HG02852 (cell line): ENCODE results near the gene DACH1.

Experiments used
- ATAC-seq: cut with Tn5 transposase; IDR thresholded peaks from one replicate; pipeline ENCODE4 v1.9.1; 2021; ENCODE audit warnings: mild to moderate bottlenecking, moderate library complexity; ENCODE audit not compliant: unreplicated experiment

DACH1 gene

GRCh38 chr13:71830736-71831135 lies 36.3 kb downstream of the DACH1 start:
- no peak for ATAC-seq

DNA sequence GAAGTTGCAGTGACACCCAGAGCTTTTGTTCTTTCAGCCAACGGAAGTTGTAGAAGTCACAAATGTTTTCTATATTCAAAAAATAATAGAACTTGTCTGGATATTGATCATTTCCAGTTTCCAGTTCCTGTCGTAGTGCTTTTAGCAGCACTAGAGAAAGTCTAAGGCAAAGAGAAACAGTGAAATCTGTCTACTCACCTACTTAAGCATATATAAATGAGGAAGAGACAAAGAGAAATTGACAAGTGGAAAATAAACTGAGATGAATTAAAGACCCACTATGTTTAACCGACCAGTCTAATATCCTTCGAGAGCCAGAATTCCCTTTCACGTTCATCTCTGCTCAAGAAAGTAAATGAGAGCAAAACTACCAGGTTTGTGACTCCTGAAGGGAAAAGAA lies 36.7 kb downstream of the DACH1 start:
- no peak for ATAC-seq

DNA sequence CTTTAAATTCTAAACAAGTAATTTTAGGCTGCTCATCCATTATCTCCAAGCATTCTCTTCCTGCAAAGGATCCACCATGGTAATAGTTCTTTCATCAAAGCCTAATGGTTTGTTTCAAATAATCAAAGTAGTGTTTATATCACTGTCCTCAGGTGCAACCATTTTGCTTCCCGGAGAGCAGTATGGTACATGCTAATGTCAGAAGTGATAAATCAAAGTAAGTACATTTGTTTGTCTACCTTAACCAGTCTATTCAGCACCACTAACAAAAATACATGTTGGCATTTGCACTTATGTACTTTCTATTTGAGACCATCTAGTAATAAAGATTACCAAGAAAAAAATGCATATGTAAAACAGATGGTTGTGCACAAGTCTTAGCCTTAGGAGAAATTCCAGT lies 37.5 kb downstream of the DACH1 start:
- no peak for ATAC-seq

DNA sequence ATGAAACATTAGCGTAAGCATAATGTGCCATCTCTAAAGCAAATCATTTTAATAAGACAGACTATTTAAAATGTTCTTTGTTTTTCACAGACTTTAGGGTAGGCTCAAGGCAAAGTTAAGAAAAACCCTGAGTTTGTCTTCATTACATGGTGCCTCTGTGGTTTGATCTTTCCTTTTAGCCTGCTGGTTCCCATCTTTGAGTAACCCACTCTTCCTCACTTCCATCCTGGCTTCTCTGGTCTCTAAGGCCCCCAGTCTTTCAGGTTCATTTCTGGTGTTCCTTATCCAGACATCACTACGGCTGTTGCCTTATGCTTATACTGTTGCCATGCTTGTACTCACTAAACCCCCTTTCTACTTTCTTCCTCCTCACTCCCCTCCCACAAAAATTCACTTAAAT lies 38.4 kb downstream of the DACH1 start:
- no peak for ATAC-seq

- no peak for ATAC-seq
Observed at GRCh38 chr13:71828117-71828516, 38.9 kb downstream of the DACH1 start.

DNA sequence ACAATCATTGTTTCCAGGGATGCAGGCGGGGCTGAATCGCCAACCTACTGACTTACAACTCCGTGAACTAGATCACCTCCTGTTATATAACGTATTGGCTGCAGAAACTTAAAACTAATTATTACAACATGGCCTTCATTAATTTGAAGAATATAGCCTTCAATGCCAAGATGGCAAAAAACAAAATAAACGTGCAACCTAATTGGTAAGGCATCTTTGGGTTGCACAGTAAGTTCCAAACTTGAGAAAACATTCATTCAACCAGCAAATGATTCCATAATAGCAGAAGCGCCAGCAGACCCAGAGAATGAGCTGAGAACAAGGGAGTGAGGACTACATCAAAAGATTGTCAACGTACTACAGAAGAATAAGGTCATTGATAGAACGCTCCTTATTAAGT lies 39.8 kb downstream of the DACH1 start:
- ATAC-seq = no peak

DNA sequence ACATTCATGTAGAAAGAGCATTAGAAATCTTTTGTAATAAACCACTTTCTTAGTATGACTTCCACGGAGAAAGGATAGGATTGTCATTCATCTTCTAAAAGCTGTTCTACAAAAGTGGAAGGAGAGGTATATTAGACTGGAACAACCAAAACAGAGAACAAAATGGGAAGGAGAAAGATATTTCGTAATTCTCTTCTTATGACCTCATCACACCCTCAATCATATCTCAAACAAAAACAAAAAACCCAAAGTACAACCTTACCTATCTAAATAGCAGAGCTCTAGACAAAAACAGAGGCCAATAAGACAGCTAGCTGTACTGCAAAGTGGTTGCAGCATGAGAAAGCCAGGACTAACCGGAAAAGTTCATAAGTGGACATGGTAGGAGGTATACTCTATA lies 46.3 kb downstream of the DACH1 start:
- no peak for ATAC-seq

GRCh38 chr13:71817335-71817734 lies 49.7 kb downstream of the DACH1 start:
- ATAC-seq = no peak

DNA sequence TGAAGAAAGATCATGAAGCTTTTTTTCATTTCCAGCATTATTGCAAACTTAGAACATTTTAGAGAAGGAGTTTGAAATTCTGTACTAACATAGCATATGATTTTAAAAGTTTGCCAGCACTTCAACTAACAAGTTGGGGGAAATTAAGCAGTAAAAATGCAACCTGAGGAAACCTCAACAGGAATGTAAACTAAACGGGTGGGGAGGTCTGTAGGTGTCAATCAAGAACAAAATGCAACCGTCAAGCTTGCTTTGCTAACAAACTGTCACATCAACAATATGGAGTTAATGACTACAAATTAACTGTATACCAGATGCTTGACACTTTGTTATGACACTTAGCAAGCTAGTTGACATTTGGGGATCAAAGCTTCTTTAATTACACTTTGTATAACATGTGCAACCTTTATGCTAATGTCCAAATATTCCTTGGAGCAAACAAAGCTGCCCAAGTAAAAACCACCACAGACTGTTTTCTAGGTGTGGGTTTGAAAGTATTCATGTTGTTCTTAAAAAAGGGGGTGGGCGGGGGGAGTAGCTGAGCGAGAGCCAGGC lies 52.1 kb downstream of the DACH1 start:
- no peak for ATAC-seq

DNA sequence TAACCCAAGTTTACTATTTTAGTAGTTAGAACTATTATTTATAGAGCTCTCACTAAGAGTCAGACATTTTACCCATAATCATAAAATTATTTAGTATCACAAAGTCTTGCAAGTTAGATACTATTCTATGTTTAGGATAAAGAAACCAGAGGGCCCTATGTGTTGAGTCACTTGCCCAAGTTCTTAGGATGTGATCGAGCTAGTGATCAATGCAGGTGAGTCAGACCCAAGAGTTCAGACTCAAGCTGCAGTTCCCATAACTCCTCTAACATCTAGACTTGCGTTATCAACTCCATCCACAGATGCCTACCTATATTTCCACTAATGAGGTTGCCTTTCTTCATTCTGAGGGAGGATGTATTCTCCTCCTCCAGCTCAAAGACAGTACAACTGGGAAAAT lies 53.8 kb downstream of the DACH1 start:
- ATAC-seq = no peak

DNA sequence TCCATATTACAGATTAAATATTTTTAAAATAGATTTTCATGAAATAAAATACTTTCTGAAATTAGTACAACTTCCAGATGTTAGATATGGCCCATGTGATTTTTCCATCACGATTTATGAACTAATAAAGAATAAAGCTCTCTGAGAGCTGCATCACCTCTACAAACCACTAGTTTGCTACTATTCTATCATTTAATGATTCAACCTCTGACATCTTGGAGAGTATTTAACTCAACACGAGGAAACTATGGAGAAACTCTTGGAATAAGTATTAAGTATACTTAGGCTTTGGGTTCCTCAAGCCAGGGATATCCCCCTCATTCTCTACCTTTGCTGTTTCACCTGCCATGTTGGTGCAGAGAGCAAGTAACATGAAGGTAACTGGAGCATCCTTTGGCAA lies 55.7 kb downstream of the DACH1 start:
- no peak for ATAC-seq

- ATAC-seq = no peak
Observed at GRCh38 chr13:71808708-71809107, 58.3 kb downstream of the DACH1 start.

DNA sequence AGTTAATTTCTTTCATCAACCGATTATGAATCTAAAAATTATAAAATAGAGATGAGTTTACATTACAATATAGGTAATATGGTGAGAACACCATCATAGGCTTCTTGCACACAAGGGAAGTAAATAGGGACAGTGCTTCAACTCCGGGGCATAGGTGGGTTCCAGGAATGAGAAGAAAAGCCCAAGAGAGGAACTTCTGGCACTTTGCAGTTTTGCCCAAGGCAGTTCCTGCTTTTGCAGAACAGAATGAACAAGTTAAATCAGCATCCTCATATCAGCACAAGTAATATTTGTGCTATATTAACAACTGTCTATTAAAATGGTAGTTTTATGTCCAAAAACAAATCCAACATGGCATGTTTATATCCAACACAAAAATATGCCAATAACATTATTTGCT lies 60.1 kb downstream of the DACH1 start:
- ATAC-seq = no peak

DNA sequence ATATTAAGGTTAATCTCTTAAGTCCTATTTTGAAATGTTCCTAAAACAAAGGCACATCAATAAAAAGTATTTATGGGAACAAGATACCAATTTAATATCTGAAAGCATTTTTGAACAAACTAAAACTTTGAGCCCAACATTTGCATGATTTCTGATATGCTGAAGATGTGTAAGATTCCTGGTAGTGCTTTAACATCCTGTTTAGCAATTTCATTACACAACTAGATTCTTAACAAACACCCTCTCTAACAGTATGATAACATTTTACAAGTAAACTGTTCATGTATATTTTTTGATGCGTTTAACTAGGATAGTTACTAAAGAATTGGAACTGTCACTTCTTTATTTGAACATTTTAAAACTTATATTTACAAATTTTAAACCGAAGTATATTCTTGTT lies 63.9 kb downstream of the DACH1 start:
- ATAC-seq = no peak

DNA sequence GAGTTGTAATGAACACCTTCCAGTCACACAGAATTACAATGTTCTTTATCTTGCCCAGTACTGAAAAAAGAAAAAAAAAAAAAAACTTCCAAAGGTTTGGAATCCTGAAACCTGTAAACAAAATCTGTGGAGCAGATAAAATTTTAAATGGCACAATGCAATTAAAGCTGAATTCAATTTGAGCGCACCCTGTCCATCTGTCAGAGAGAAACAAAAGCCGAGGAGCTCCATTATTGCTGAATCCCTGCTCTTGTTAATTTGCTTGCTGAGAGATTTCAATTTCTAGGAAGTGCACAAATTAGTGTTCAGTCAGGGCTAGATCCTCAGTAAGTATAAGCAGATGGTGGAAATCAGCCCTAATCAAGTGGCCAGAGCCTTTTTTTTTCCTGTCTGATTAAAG lies 65.2 kb downstream of the DACH1 start:
- ATAC-seq = no peak

DNA sequence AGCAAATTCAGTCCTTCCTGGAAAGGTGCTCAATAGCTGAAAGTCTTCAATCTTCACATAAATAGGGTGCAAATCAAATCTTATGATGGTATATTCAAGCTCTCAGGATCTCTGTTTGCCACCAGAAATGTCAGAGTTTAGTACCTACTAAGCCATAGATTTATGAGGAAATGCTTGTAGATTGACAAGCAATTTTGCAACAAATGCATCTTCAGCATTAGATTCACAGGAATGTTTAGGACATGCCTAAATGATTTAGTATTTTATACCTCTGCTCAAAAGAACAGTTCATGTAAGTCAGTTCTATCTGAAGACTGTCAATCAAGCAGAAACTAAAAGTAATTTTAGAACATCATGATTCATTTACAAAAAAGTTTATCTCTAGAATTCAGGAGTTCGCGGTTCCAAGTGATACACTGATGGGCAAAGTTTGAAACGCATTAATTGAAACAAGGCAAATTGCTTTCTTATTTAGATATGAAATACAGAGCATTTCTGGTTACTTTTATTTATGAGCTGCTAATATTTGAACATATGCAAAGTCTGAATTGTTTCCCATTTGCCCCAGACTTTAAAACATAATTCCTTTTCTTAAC lies 65.7 kb downstream of the DACH1 start:
- ATAC-seq = no peak

DNA sequence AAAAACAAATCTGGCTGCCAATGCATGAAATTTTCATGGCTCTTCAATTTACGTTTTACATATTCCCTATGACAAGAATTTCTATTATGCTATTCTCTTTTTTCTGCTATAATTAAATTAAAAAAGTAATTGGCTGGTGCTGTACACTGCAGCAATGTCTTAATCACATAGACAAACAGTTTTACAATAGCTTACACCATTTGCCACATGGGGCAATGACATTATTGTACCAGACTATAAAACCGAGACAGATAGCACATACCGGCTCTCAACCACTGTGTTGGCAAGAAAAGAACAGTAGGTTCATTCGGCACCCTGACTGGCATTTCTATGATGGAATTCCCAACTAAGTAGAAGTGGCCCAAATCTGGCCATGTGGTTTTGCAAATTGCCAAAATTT lies 67.7 kb downstream of the DACH1 start:
- no peak for ATAC-seq

GRCh38 chr13:71798707-71799106 lies 68.3 kb downstream of the DACH1 start:
- no peak for ATAC-seq

- ATAC-seq = no peak
Observed at GRCh38 chr13:71797517-71797916, 69.5 kb downstream of the DACH1 start.

DNA sequence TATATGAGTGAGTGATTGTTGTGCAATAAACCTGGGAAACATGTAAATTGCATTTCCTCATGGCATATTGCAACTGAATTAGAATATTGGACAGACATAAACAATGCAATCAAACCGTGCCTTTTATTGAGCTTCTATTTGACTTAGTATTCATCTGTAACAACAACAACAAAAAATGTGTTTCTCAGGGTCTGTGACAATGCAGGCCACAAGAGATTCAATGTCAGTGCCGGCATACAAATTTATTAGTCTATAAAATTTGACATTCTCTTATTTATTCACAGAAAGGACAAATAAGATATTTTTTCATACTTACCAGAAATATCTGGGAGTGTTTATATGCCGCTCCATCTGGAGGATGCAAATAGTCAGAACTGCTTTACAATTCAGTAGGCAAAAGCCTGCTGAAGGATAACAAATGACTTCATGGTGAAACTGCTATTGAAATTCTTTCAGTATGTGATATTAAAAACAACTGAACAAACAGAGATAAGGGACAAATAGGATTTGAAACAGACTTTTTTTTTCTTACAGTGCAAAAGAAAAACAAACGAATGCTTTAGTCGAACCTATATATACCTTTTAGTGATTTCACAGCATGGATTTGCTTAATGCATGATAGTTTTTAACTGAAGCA lies 77.2 kb downstream of the DACH1 start:
- no peak for ATAC-seq

GRCh38 chr13:71789037-71789436 lies 78.0 kb downstream of the DACH1 start:
- ATAC-seq = no peak

GRCh38 chr13:71787414-71787813 lies 79.6 kb downstream of the DACH1 start:
- ATAC-seq = no peak

- no peak for ATAC-seq
Observed at GRCh38 chr13:71786875-71787274, 80.1 kb downstream of the DACH1 start.
